ENCODE measurements around the gene CNOT1.

Gene CNOT1

GRCh38 chr16:58500430-58501241 lies 129.0 kb downstream of the CNOT1 start:
- H3K4me1 ChIP-seq (ENCODE audit: insufficient read depth, low read length, poor library complexity, severe bottlenecking), result no peaks in the 10 kb centered on the region
- H3K27me3 ChIP-seq (ENCODE audit: insufficient read depth, low read length, poor library complexity, severe bottlenecking), result no peaks in the 10 kb centered on the region
- no peaks in the 10 kb centered on the region for H3K36me3 ChIP-seq (ENCODE audit: insufficient read depth, low read length)
- H3K79me2 ChIP-seq (ENCODE audit: insufficient read depth, low read length), result no peaks in the 10 kb centered on the region
- no peaks in the 10 kb centered on the region for H3K9me3 ChIP-seq (ENCODE audit: insufficient read depth, low read depth, low read length)
- no peaks in the 10 kb centered on the region for H4K20me1 ChIP-seq (ENCODE audit: insufficient read depth, low read length, poor library complexity, severe bottlenecking)
- H3F3A ChIP-seq (ENCODE audit: low read depth), result no peaks in the 10 kb centered on the region
- TF ChIP-seq EZH2phosphoT487 (IDR thresholded peaks at IDR 0.05; ENCODE audit: borderline replicate concordance) (no peak), CTCF (conservative IDR thresholded peaks at IDR 0.05; ENCODE audit: low read length) (no peak)
- H3K4me2 ChIP-seq (ENCODE audit: low read depth, low read length, poor library complexity, severe bottlenecking), result no peak overlapping the region
- no peak overlapping the region for H3K4me3 ChIP-seq (ENCODE audit: low read length, poor library complexity, severe bottlenecking)
- no peaks in the 10 kb centered on the region for H3K9me2 ChIP-seq (replicated peaks; ENCODE audit: low read depth, low read length)
- H3K9ac ChIP-seq (ENCODE audit: low read depth, low read length, poor library complexity, severe bottlenecking), result no peak overlapping the region
- H2AFZ ChIP-seq (ENCODE audit: low read length), result no peak overlapping the region

- no peaks in the 10 kb centered on the region for H4K20me1 ChIP-seq (ENCODE audit: insufficient read depth, low read length, poor library complexity, severe bottlenecking)
- no peak within 1 kb of the TSS for H2AFZ ChIP-seq (ENCODE audit: low read length)
- no peaks in the 10 kb centered on the region for H3K9me2 ChIP-seq (replicated peaks; ENCODE audit: low read depth, low read length)
- H3K9ac ChIP-seq (ENCODE audit: low read depth, low read length, poor library complexity, severe bottlenecking), result no peak within 1 kb of the TSS
- H3K79me2 ChIP-seq (ENCODE audit: insufficient read depth, low read length), result no peaks in the 10 kb centered on the region
- no peaks in the 10 kb centered on the region for H3K9me3 ChIP-seq (ENCODE audit: insufficient read depth, low read depth, low read length)
- H3K4me2 ChIP-seq (ENCODE audit: low read depth, low read length, poor library complexity, severe bottlenecking), result no peak within 1 kb of the TSS
- no peak within 1 kb of the TSS for H3K4me3 ChIP-seq (ENCODE audit: low read length, poor library complexity, severe bottlenecking)
- H3K27me3 ChIP-seq (ENCODE audit: insufficient read depth, low read length, poor library complexity, severe bottlenecking), result no peaks in the 10 kb centered on the region
- no peaks in the 10 kb centered on the region for H3K36me3 ChIP-seq (ENCODE audit: insufficient read depth, low read length)
- H3F3A ChIP-seq (ENCODE audit: low read depth), result no peaks in the 10 kb centered on the region
- H3K4me1 ChIP-seq (ENCODE audit: insufficient read depth, low read length, poor library complexity, severe bottlenecking), result no peaks in the 10 kb centered on the region
- TF ChIP-seq EZH2phosphoT487 (IDR thresholded peaks at IDR 0.05; ENCODE audit: borderline replicate concordance), result no peak
- no peak for TF ChIP-seq CTCF (conservative IDR thresholded peaks at IDR 0.05; ENCODE audit: low read length)
Measured at GRCh38 chr16:58499615-58500351, 129.8 kb downstream of the CNOT1 start, which contains the start of gene NDRG4. NDRG4 (plus strand) TSS chr16:58500143; CDS start chr16:58500249, 106 bp downstream.

GRCh38 chr16:58499092-58499511 lies 130.5 kb downstream of the CNOT1 start:
- H3K36me3 ChIP-seq (ENCODE audit: insufficient read depth, low read length), result no peaks in the 10 kb centered on the region
- no peaks in the 10 kb centered on the region for H3K4me1 ChIP-seq (ENCODE audit: insufficient read depth, low read length, poor library complexity, severe bottlenecking)
- no peaks in the 10 kb centered on the region for H4K20me1 ChIP-seq (ENCODE audit: insufficient read depth, low read length, poor library complexity, severe bottlenecking)
- H3K9ac ChIP-seq (ENCODE audit: low read depth, low read length, poor library complexity, severe bottlenecking), result no peak overlapping the region
- H3K4me2 ChIP-seq (ENCODE audit: low read depth, low read length, poor library complexity, severe bottlenecking), result no peak overlapping the region
- H3K4me3 ChIP-seq (ENCODE audit: low read length, poor library complexity, severe bottlenecking), result no peak overlapping the region
- no peaks in the 10 kb centered on the region for H3K79me2 ChIP-seq (ENCODE audit: insufficient read depth, low read length)
- TF ChIP-seq CTCF (conservative IDR thresholded peaks at IDR 0.05; ENCODE audit: low read length) (no peak), EZH2phosphoT487 (IDR thresholded peaks at IDR 0.05; ENCODE audit: borderline replicate concordance) (no peak)
- no peak overlapping the region for H2AFZ ChIP-seq (ENCODE audit: low read length)
- H3K9me3 ChIP-seq (ENCODE audit: insufficient read depth, low read depth, low read length), result no peaks in the 10 kb centered on the region
- no peaks in the 10 kb centered on the region for H3K9me2 ChIP-seq (replicated peaks; ENCODE audit: low read depth, low read length)
- no peaks in the 10 kb centered on the region for H3K27me3 ChIP-seq (ENCODE audit: insufficient read depth, low read length, poor library complexity, severe bottlenecking)
- H3F3A ChIP-seq (ENCODE audit: low read depth), result no peaks in the 10 kb centered on the region

Measured in Loucy (cell line).